ENCODE results near the gene MBP.

The MBP gene

DNA sequence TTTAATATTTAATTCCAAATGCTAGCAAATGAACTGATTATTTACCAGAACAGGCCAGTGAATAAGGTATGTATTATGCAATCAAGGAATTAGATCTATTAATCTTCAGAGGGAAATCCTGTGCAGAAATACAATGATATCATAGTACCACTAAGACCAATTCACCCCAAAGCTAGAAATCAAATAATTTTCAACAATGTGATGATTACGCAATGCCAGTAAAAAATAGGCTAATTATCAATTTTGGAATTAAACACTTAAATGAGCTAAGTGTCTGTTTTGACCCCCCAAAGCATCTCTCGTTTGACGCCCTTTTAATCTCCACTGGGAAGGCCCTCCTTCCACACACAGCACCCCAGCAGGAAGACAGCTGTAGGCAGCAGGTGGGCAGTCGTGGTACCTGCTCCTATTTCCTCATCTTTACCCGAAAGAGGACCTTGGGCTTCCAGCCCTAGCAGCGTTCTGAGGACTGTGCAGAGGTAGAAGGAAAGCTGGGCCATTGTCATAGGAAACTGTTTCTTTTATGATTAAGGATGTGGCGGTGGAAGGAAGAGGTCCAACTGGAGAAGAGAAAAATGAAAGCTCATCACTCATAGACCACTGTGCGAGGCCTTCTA lies 84.7 kb downstream of the MBP start:
- DNase-seq (ENCODE audit: low read depth) = no peak

DNA sequence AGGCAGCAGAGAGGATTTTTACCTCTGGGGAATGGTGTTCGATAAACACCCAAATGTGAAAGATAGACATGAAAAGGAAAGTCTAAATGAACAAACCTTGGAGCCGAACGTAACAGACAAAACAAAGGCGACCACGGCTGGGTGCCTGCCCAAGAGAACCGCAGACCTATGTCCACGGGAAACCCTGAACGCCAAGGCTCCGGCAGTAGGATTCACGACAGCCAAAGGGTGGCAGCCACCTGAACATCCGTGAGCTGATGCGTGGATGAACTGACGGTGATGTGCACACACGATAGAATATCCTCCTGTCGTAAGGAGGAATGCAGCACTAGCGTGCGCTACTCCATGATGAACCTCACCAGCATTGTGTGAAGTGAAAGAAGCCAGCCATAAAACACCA lies 85.6 kb downstream of the MBP start:
- no peak for DNase-seq (ENCODE audit: low read depth)

GRCh38 chr18:77046409-77046808 lies 86.2 kb downstream of the MBP start:
- no peak for DNase-seq (ENCODE audit: low read depth)

DNA sequence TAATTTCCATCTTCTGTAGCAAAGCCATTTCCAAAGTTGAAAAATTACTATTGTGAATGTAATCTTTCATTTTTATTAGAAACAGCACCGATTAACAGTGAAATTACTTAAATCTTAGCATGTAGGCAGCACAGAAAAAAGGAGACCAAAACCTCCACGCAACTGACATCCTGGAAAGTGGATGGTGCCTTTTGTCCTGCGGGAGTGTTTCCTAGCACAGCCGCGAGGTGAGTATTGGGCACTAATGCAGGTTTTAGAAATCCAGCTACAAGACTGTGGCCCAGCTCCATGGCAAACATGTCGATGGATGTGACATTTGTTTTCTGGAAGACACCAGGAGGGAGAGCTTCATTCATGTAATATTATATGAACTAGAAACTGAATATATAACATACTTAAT lies 86.9 kb downstream of the MBP start:
- DNase-seq (ENCODE audit: low read depth) = no peak

GRCh38 chr18:77044866-77045664 lies 87.5 kb downstream of the MBP start:
- no peak for DNase-seq (ENCODE audit: low read depth)

DNA sequence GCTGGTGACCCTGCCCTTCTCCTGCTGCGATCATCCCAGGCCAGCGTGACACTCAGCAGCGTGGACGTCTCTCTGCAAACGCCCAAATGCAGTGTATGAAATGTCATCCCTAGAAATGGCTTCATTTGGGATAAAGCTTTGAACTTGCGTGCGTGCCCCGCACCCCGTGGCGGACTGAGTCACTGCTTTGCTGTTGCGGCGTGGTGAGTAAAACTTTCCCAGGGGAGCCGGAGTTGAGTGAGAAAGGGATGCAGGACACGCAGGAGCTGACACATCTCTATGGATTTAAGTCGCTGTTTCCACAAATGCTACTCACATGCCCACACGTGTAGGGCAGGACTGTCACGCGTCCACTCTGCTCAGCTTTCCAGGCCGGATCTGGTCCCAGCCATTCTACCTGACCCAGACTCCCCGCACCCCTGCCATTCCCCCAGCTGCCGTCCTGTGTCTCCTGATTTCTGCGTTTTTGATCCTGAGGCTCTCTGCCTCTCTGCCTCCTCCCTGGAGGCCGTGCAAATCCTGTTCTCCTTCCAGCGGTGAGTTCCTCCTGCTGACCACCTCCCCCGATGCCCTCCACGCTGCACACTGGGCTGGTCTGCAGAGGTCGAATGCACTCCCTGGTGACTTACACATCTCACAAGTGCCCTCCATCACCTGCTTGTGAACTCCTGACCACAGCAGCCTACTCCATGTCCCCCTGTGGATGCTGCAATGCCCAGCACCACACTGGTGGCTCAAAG lies 88.9 kb downstream of the MBP start:
- no peak for DNase-seq (ENCODE audit: low read depth)

- DNase-seq (ENCODE audit: low read depth) = no peak
These were observed 90.0 kb downstream of the MBP start for GRCh38 chr18:77042583-77042982.

DNA sequence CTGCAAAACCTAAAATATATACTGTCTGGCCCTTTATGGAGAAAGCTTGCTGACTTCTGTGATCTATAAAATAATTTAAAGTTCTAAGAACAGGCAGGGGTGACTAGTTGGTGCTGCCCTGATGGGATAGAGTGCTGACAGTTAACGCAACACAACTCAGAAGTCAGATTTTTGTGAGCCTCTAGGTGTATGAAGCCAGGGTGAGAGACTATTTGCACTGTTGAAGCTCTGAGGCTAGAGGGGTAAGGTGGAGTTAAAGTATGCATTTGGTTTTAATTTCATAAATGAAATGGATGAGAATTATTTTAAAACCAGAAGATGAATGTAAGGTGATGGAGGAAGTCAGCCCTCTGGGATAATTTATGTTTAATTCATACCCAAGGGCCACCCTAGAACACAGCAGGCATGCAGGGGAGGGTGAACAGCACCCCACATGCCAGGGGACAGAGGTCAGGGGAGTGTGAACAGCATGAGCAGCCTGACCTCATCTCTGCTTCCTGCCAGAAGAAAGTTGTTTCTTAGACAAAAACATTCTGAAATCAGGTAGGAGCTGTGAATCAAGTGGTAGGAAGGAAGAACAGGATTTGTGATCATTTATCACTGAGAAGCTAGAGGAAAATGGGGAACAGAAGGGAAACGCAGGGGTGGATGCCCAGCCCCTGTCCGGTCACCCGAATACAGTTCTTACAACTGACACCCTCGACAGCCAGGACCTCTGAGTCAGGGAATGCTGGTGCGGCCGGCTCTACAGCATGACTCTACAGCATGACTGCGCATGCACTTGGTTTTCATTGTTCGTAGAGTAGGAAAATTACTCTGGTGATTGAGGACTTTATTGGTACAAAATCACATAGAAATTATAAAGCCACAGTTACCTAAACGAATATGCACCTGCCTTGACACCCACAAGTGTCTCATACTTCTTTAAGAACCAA lies 93.1 kb downstream of the MBP start:
- no peak for DNase-seq (ENCODE audit: low read depth)

DNA sequence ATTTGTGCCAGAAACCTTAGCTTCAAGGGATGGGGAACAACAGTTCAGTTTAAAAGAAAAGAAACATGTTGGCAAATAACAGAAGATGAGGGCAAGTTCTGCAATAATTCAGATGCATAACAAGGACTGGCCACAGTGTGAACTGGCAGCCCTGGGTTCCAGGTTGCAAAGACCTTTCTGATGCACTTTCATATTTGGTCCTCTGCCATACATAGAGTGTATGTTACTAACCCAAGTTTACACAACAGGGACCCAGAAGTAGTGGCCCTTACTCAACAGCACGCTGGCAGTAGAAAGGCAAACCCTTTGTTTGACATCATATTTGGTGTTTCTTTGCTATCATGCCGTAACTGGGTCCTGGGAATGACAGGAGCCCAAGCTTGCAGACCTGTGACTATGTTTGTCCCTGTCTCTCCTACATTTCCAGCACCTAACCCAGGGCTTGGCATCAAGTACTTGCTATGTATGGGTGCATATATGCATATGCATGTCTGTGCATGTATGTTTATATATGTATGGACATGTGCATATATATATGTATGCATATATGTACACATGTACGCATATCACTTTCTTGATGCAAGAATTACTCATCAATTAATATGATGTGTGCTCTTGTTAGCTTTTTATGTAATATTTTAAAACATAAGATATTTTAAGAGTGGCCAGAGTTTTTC lies 94.3 kb downstream of the MBP start:
- no peak for DNase-seq (ENCODE audit: low read depth)

DNA sequence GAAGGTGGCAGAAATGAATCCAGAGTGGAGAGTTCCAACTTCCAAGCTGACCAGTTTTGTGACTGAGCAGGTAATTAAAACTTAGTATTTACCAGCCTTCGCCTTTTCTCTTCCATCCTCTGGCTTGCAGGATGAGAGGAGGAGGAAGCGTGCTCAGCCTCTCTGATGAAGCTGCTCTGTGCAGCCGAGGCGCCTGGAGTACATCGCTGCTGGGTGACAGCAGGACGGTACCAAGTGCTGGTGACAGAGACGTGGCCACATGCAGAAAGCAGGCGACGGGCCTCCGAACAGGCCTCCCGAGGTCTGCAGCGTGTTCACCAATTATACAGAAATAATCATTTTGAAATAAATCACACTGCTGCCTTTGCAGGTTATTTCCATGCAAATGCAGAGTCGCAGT lies 95.0 kb downstream of the MBP start:
- no peak for DNase-seq (ENCODE audit: low read depth)

DNA sequence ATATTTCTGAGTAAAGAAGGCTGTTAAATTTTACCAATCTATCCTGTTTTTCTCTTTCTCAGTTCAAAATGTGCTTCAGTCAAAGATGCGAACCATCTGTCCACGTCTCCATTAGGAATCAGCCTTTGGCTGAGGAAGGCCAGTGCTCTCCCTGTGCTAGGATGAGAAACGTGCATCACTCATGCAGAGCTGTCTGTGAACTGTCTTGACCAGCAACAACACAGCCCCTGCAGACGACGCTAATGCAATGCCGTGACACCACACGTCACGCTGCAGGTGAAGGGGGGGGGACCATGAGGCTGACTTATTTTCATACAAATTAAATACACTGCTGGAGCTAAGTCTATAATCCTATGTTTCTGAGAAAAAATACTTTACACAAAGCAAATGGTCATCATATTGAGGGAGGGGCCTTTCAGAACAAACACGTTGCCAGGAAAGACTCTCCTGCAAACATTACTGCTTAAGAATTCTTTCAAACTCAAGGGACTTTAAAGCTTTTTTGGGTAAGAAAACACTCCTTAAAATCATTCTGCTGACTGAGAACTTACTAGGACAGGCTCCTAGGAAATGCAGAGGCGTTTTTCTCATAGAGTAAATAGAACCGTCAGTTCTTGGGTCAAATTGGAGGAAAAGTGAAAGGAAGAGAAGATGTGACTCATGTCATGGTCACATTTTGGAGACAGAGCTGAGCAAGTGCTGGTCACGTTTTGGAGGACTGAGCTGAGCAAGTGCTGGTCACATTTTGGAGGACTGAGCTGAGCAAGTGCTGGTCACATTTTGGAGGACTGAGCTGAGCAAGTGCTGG lies 97.0 kb downstream of the MBP start:
- no peak for DNase-seq (ENCODE audit: low read depth)

DNA sequence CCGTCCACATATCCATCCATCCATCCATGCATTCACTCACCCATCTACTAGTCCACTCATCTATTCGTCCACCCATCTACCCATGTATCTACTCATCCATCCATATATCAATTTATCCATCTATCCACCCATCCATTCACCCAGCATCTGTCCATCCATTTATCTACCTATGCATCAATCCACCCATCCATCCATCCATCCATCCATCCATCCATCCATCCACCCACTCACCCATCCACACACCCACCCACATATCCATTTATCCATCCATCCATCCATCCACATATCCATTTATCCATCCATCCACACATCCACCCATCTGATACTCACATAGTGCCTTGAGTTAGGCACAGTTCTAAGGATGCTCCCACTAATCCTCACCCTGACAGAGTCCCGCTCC lies 99.0 kb downstream of the MBP start:
- no peak for DNase-seq (ENCODE audit: low read depth)

GRCh38 chr18:77032181-77032701 lies 100.3 kb downstream of the MBP start:
- no peak for DNase-seq (ENCODE audit: low read depth)

DNA sequence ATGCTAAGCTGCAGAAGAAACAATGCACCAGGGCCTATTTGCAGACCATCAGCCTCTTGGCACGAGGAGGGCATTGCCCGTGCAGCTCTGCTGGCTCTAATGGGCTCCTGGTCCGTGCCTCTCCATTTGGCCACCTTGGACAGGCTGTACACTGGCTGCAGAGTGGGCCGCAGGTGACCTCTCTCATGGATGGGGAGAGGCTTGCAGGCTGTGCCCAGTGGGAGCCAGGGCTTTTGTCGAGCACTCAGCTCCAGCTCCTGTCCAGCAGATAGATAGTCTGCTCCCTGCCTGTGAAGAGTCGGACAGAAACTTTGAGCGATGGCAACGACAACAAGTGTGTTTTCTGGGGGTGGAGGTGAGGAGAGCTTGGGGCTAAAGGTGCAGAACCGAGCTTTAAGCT lies 100.9 kb downstream of the MBP start:
- no peak for DNase-seq (ENCODE audit: low read depth)

DNA sequence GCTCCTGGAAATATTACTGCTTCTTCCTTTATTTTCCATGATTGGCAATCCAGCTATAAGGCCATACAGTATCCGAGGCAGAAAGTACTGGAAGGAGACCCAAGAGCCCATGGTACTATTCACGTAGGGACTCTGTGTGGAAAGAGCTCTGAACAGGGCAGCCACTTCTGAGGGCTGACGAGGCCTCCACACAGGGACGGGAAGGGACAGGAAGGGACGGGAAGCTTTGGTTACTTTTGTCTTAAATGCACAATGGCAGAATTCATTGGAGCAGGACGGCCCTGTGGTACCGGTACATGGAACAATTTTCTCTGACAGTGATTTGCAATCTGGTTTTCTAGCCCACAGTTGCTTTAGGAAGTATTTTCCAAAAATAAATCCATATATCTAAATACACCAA lies 102.4 kb downstream of the MBP start:
- no peak for DNase-seq (ENCODE audit: low read depth)

DNA sequence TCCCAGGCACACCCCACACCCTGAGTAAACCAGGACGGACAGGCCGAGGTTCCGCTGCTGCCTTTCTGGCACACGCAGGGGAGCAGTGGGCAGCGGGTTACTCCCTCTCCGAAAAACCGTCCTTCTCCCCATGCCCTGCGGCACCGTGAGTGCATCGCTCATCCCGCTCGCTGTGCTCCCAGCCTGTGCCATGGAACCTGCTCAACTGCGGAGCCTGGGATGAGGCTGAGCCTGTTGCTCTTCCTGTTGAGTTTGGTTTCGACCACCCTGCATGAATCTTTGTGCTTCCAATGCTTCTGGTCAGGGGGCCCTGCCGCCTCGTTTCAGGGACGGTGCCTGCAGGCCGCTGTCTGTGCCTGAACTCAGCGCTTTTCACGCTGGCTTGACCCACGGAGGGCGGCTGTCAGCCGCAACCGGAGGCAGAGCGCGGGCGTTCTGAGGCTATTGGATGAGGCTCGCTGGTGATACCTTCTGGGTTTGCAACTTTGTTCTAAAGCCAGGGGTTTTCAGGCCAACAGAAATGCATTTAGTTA lies 106.7 kb downstream of the MBP start:
- DNase-seq (ENCODE audit: low read depth) = no peak

GRCh38 chr18:77025123-77025522 lies 107.5 kb downstream of the MBP start:
- DNase-seq (ENCODE audit: low read depth) = no peak

GRCh38 chr18:77024476-77024875 lies 108.1 kb downstream of the MBP start:
- DNase-seq (ENCODE audit: low read depth) = no peak

DNA sequence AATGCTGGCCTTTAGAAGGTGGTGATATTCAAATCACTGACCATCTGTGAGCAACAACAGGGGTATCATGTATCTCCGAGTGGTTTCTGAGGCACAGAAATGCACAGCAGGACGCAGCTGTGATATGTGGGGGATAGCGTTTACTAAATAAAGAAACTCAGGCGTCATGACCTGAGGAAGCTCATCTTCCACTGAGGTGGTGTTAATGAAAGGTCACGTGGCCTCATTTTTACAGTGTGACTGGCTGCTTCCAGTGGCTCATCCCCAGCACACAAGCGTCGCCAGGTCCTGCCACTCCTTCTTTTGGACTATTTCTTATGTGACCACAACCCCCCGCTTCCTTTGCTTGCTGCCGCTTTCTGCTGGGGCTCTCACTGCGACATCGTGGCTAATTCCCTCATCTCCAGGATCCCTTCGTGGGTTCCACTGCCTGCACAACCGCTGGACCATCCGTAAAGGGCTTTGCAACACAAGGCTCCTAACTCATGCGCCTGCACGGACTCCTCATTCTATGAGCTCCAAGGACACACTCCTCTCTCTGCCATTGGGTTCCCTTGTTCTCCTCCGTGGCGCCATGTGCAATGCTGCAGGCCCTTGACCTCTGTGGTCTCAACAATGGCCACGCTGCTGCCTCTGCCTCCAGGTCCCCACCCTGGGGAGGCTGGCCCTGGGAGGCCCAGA lies 109.3 kb downstream of the MBP start:
- DNase-seq (ENCODE audit: low read depth) = no peak

DNA sequence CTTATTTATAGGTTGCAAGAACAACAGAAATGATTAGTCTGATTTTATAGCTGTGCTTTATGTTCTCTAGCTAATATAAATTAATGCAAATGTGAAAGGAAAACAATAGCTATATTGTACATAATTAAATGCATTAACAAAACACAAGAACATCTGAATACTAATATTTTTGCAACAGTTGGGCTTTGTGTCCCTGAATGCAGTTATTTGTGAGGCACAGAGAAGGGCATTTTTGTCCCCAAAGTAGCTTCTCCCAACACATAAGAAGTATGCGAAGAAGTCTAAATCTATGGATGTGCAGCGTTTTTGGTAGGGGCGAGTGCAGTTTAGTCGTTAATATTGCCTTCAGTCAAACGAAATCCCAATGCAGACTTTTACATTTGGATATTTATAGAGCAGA lies 110.0 kb downstream of the MBP start:
- DNase-seq (ENCODE audit: low read depth) = no peak

Measured in GM04503 (cell line).